Heart right ventricle (tissue), 16 donors: Measurements from ENCODE around the gene WIF1. TPM values are rescaled to one million over a fixed set of nuclear protein-coding genes. Genes with fewer than 3 reads are reported as not detected.

Experiments used
- ATAC-seq, 8 donors: fragments of 200-7000 bp; cut with Tn5 transposase; one replicate each; pipeline ENCODE4 v1.9.1; 2020; ENCODE audit warnings: mild to moderate bottlenecking in 8 of 8, moderate library complexity in 8 of 8, moderate number of reproducible peaks in 1 of 8
- DNase-seq, 2 donors: peaks; one replicate each; pipeline ENCODE4 v3.0.0-alpha.2; 2020
- H3K27ac ChIP-seq, 10 donors: fragments of 200-600 bp; sonication (generic) in 2 of 10; one replicate each; pipeline versions ENCODE4 v1.5.0 to v1.8.0; 2020 to 2022; ENCODE audit warnings: mild to moderate bottlenecking in 3 of 10
- H3K27me3 ChIP-seq, 7 donors: fragments of 200-600 bp; one replicate each; pipeline ENCODE4 v1.8.0; 2021 to 2022; ENCODE audit warnings: mild to moderate bottlenecking in 2 of 7
- H3K36me3 ChIP-seq, 9 donors: fragments of 200-600 bp; sonication (generic) in 1 of 9; one replicate each; pipeline versions ENCODE4 v1.5.0 to v1.8.0; 2020 to 2022; ENCODE audit warnings: mild to moderate bottlenecking in 2 of 9
- H3K4me1 ChIP-seq, 9 donors: fragments of 200-600 bp; sonication (generic) in 1 of 9; one replicate each; pipeline versions ENCODE4 v1.5.0 to v1.8.0; 2020 to 2022; ENCODE audit warnings: mild to moderate bottlenecking in 4 of 9
- H3K4me3 ChIP-seq, 10 donors: fragments of 200-600 bp; sonication (generic) in 2 of 10; one replicate each; pipeline versions ENCODE4 v1.5.0 to v1.8.0; 2020 to 2022; ENCODE audit warnings: mild to moderate bottlenecking in 7 of 10, moderate library complexity in 2 of 10
- H3K9me3 ChIP-seq, 11 donors: fragments of 200-600 bp in 10 of 11; sonication (generic) in 2 of 11; one replicate each; pipeline versions ENCODE4 v1.5.0 to v1.8.0; 2013 to 2022; ENCODE audit warnings: mild to moderate bottlenecking in 2 of 11, control low read depth in 1 of 11, moderate library complexity in 1 of 11
- CTCF ChIP-seq, 9 donors: fragments of 200-600 bp; sonication (generic) in 2 of 9; IDR thresholded peaks; one replicate each; pipeline versions ENCODE4 v1.5.0 to v1.8.0; 2021 to 2022; ENCODE audit warnings: antibody characterized with exemption in 9 of 9, mild to moderate bottlenecking in 5 of 9, moderate library complexity in 1 of 9
- WGBS, 2 donors: extraction: QIAGEN DNeasy Blood & Tissue Kit; methylation state at CpG; one replicate each; pipeline ENCODE4 v1.1.7; 2013; ENCODE audit warnings: inconsistent platforms in 1 of 2; 5-methylcytosine and 5-hydroxymethylcytosine counted together
- intact Hi-C, 10 donors: fragments of 100-400 bp; cut with DNase I; formaldehyde crosslinking; loops; one replicate each; pipeline versions ENCODE4 v1.11.1 to v1.14.2; 2022
- polyA plus RNA-seq, 2 donors: library from polyadenylated mRNA; stranded (reverse); fragments of 200-250 nt; gene quantifications; one replicate each; pipeline ENCODE4 v1.2.3, GENCODE V29; 2013
- total RNA-seq, 10 donors: library from RNA; stranded (reverse); fragmentation: NEBNext Ultra II Directional in 3 of 10; extraction: Animal tissue kit (Norgen Biotek cat#: 25700) in 3 of 10; gene quantifications; one replicate each; pipeline versions ENCODE4 v1.2.1 to v1.2.4, GENCODE V29; 2021 to 2023
- donor health status: Arrhythmogenic right ventricular cardiomyopathy.
- donor health status: ischemic (EF 13 %, LVEDD 7.1; RV severe dilation, severe dysfunction).
- donor health status: healthy with polysubstance abuse.
- donor health status: DM: no; HTN: yes; CAD: no.
- donor health status: DM: no; HTN: no; CAD: no.
- donor health status: ischemic (EF 25% LVEDD 6.9; RV normal size, moderate dysfunction).
- donor health status: ischemic (EF 25% LVEDD 5.7; RV mildly dilated, moderate dysfunction).
- donor health status: healthy.
- donor health status: DM: yes; HTN: yes; CAD: no.
- donor health status: Ischemic cardiomyopathy.
- donor health status: ischemic (EF 35%, LVEDD 5.7; RV mildly dilated, moderate dysfunction).
- donor health status: nonischemic (EF 11% LVEDD 7.7; RV severe dilation, severe dysfunction).
- donor health status: DM: yes; HTN: yes; CAD: no.
- donor health status: PGD.
- donor health status: ischemic (EF 29% LVEDD 5.4; RV normal size, mild dysfunction).
- donor health status: nonischemic (EF 23%, LVEDD 6.1; RV moderate dilation, normal function).

Gene WIF1
- total and polyA plus RNA-seq, 12 donors = 0.04 to 0.22 TPM; not detected in 10

GRCh38 chr12:65168681-65169319, 47.7 kb upstream of the WIF1 start:
- peak in 1 of 8 donors; percentile 6 for ATAC-seq
- Histone ChIP-seq H3K27me3 (peaks cover 0 to 8% (median 0%) of the 10 kb centered on the region in 7 donors), H3K27ac (peak overlapping the region; percentile 91 to 98 (median 96)), H3K4me3 (peak overlapping the region; percentile 72 to 99 (median 94)), H3K4me1 (peaks cover 0 to 43% (median 37%) of the 10 kb centered on the region in 9 donors), H3K9me3 (no peaks in the 10 kb centered on the region), H3K36me3 (peaks cover 0 to 1% (median 0%) of the 10 kb centered on the region in 9 donors)
- no peak for TF ChIP-seq CTCF (IDR thresholded peaks at IDR 0.05)
- no peak for DNase-seq
- WGBS, 2 donors = 10 to 12% methylated on average over 11 of the region's 11 CpGs
- intact Hi-C loops = no loop called here

- Histone ChIP-seq H3K4me3 (no peak overlapping the region), H3K4me1 (peaks cover 0 to 11% (median 6%) of the 10 kb centered on the region in 9 donors), H3K9me3 (no peaks in the 10 kb centered on the region), H3K27me3 (peaks cover 0 to 20% (median 13%) of the 10 kb centered on the region in 7 donors), H3K27ac (no peak overlapping the region), H3K36me3 (no peaks in the 10 kb centered on the region)
- TF ChIP-seq CTCF (IDR thresholded peaks at IDR 0.05) = no peak
- no peak for ATAC-seq
- no peak for DNase-seq
- intact Hi-C loops = no loop called here
Observed at GRCh38 chr12:65164774-65165173, 43.7 kb upstream of the WIF1 start.

GRCh38 chr12:65164244-65164643, 43.1 kb upstream of the WIF1 start:
- 93 to 98% methylated on average over 2 of the region's 2 CpGs for WGBS, 2 donors
- peaks cover 0 to 22% (median 15%) of the 10 kb centered on the region in 7 donors for H3K27me3 ChIP-seq
- no peak for TF ChIP-seq CTCF (IDR thresholded peaks at IDR 0.05)
- H3K4me3 ChIP-seq = no peak overlapping the region
- peaks cover 0 to 7% (median 6%) of the 10 kb centered on the region in 9 donors for H3K4me1 ChIP-seq
- no peak for ATAC-seq
- H3K36me3 ChIP-seq = no peaks in the 10 kb centered on the region
- no peaks in the 10 kb centered on the region for H3K9me3 ChIP-seq
- intact Hi-C loops = no loop called here
- DNase-seq = no peak
- H3K27ac ChIP-seq = no peak overlapping the region

- DNase-seq (no peak), ATAC-seq (no peak)
- Histone ChIP-seq H3K36me3 (no peaks in the 10 kb centered on the region), H3K27ac (no peak overlapping the region), H3K27me3 (peaks cover 0 to 22% (median 15%) of the 10 kb centered on the region in 7 donors), H3K9me3 (no peaks in the 10 kb centered on the region), H3K4me3 (no peak overlapping the region), H3K4me1 (no peaks in the 10 kb centered on the region)
- TF ChIP-seq CTCF (IDR thresholded peaks at IDR 0.05) = no peak
- WGBS, 2 donors = 98 to 100% methylated on average over 1 of the region's 1 CpG
- intact Hi-C loops = no loop called here
Observed at GRCh38 chr12:65162609-65163008, 41.5 kb upstream of the WIF1 start.
